Suprapubic skin (tissue), 4 donors: ENCODE measurements around the gene MED8.

Experiments used
- CTCF ChIP-seq, 2 donors: fragments of 200-600 bp in 1 of 2; fragments of 450-650 bp in 1 of 2; sonication (generic) in 1 of 2; IDR thresholded peaks; one replicate each; pipeline ENCODE4 v1.5.1; 2016 to 2019; ENCODE audit warnings: antibody characterized with exemption in 2 of 2, mild to moderate bottlenecking in 1 of 2, moderate library complexity in 1 of 2
- POLR2A ChIP-seq, 2 donors: fragments of 450-650 bp; IDR thresholded peaks; one replicate each; pipeline ENCODE4 v1.6.1; 2017; ENCODE audit warnings: antibody characterized with exemption in 2 of 2, mild to moderate bottlenecking in 2 of 2, moderate library complexity in 2 of 2
- POLR2AphosphoS5 ChIP-seq, 3 donors: sonication (generic); formaldehyde crosslinking; IDR thresholded peaks; one replicate each; pipeline ENCODE4 v1.6.1; 2017; ENCODE audit warnings: antibody characterized with exemption in 3 of 3

GRCh38 chr1:43436371-43436770, 46.8 kb upstream of the MED8 start:
- TF ChIP-seq POLR2AphosphoS5 (IDR thresholded peaks at IDR 0.05) (no peak), CTCF (IDR thresholded peaks at IDR 0.05) (no peak), POLR2A (IDR thresholded peaks at IDR 0.05) (no peak)
